Stimulated activated CD8-positive, alpha-beta memory T cell treated with anti-CD3 and anti-CD28 coated beads, Interleukin-12 subunit alpha, Interleukin-12 subunit beta, amount 100 ng/mL, for 24 hours (primary cell): Measurements from ENCODE around the gene PPP5C.
"Not testable (repeated sequence)": the region's sequence is repeated elsewhere in the genome, so short reads cannot be mapped to it uniquely, and the experiment has no call there.

ENCODE experiments used
- DNase-seq: peaks from one replicate; pipeline ENCODE4 v3.0.0-alpha.2; 2020; ENCODE audit errors: extremely low read depth

PPP5C gene

GRCh38 chr19:46409191-46409590 lies 62.3 kb downstream of the PPP5C start:
- no peak for DNase-seq

GRCh38 chr19:46410205-46411087 lies 63.6 kb downstream of the PPP5C start:
- no peak for DNase-seq

GRCh38 chr19:46411088-46411924 lies 64.4 kb downstream of the PPP5C start:
- DNase-seq, result no peak

GRCh38 chr19:46411925-46412649 lies 65.2 kb downstream of the PPP5C start:
- no peak for DNase-seq

GRCh38 chr19:46412650-46413261 lies 65.9 kb downstream of the PPP5C start:
- DNase-seq, result no peak

- DNase-seq, result no peak
Observed at GRCh38 chr19:46413262-46414031, 66.6 kb downstream of the PPP5C start, which contains the start of gene CCDC8. TSS of gene CCDC8 (minus strand) at chr19:46413564. CDS start at chr19:46412810, 754 bp downstream.

GRCh38 chr19:46414899-46415298 lies 68.0 kb downstream of the PPP5C start:
- not testable (repeated sequence) for DNase-seq

- not testable (repeated sequence) for DNase-seq
Observed at GRCh38 chr19:46415804-46416709, 69.2 kb downstream of the PPP5C start.

- DNase-seq, result no peak
Observed at GRCh38 chr19:46420056-46420455, 73.2 kb downstream of the PPP5C start.

GRCh38 chr19:46422344-46422743 lies 75.5 kb downstream of the PPP5C start:
- no peak for DNase-seq

GRCh38 chr19:46423188-46423587 lies 76.3 kb downstream of the PPP5C start:
- DNase-seq, result no peak

GRCh38 chr19:46426035-46426505 lies 79.2 kb downstream of the PPP5C start:
- DNase-seq, result no peak

GRCh38 chr19:46426506-46427162 lies 79.7 kb downstream of the PPP5C start:
- no peak for DNase-seq

GRCh38 chr19:46427518-46428045 lies 80.7 kb downstream of the PPP5C start:
- no peak for DNase-seq

GRCh38 chr19:46428239-46429135 lies 81.6 kb downstream of the PPP5C start, which contains the start of gene PNMA8C:
TSS of gene PNMA8C (minus strand) at chr19:46428936. CDS start at chr19:46428359, 577 bp downstream.
- DNase-seq, result no peak

GRCh38 chr19:46429999-46430398 lies 83.1 kb downstream of the PPP5C start:
- DNase-seq, result no peak

GRCh38 chr19:46431824-46432223 lies 84.9 kb downstream of the PPP5C start:
- no peak for DNase-seq
